GM18508 (cell line): ENCODE measurements around the gene ANKRD18A.
"Not testable (repeated sequence)": the region's sequence is repeated elsewhere in the genome, so short reads cannot be mapped to it uniquely, and the experiment has no call there.

Experiments
- ATAC-seq: cut with Tn5 transposase; IDR thresholded peaks from one replicate; pipeline ENCODE4 v1.9.1; 2021; ENCODE audit warnings: moderate number of reproducible peaks; ENCODE audit not compliant: insufficient read depth, unreplicated experiment

Gene ANKRD18A

DNA sequence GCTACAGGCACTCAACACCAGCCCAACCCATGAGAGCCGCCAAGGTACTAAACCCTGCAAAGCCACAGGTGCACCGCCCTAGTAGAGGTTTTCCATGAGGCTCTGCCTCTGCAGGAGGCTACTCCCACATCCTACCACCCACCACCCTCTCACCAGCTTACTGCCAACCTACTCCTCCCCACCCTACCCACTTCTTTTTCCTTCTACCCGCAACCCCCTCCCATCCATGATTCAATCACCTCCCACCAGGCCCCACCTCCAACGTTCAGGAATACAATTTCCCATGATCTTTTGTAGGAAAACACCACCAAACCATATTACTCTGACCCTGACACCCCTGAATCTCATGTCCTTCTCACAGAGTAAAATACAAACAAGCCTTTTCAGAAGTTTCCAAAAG, 67.4 kb downstream of the ANKRD18A start:
- not testable (repeated sequence) for ATAC-seq

DNA sequence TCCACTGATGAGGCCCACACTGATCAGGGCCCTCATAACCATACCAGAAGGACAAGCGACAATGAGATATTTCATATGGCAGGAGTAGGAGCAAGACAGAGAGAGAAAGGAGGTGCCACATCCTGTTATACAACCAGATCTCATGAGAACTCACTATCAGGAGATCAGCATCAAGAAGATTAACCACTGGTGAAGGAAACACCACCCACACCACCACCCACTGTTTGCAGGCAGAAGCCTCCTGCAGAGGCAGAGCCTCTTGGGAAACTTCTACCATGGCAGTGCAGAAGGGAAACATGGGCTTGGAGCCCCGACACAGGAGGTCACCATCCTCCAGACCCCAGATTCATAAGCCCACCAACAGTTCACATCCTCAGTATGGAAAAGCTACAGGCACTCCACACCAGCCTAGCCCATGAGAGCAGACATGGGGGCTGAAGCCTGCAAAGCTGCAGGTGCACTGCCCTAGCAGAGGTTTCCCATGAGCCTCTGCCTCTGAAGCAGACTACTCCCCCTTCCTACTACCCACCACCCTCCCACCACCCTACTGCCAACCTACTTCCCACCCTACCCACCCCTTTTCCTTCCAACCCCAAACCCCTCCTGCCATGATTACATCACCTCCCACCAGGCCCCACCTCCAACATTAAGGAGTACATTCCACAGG, 73.8 kb downstream of the ANKRD18A start:
- ATAC-seq: not testable (repeated sequence)

- not testable (repeated sequence) for ATAC-seq
Observed at GRCh38 chr9:38540535-38540934, 79.9 kb downstream of the ANKRD18A start.

- ATAC-seq: no peak
Observed at GRCh38 chr9:38529317-38529716, 91.1 kb downstream of the ANKRD18A start.

GRCh38 chr9:38527503-38527902, 92.9 kb downstream of the ANKRD18A start:
- no peak for ATAC-seq

DNA sequence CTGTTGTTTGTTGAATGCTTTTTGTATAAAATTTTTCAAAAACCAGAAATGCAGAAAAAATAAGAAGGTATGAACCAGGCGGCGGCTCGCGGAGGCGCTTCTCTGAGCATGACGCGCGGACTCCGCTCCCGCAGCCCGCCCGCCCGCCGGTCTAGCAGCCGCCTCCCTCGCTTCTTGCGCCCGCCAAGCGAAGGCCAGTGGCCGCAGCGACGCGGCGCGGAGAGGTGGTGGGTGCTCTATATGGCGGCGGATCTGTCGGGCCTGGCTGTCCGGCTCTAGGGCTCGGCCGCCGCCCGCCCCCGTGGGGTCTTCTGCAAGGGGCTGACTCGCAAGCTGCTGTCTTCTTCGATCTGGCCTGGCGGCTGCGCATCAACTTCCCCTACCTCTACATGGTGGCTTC, 93.8 kb downstream of the ANKRD18A start:
- no peak for ATAC-seq

DNA sequence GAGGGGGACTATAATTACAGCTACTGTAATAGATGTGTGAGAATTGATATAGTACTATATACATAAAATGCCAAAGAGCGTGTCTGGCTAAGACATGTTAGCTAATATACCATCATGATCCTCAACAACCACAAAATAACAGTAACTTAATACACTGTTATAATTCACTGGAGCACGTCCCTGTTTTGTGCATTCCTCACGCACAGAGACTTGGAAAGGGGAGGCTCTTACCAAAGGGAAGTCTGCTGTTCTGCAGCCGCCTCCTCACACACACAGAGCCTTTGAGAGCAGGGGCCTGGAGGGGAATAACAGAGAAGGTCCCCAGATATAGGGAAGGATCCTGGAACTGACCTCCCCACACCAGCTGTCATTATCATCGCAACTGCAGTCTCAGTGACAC, 97.3 kb downstream of the ANKRD18A start:
- ATAC-seq: no peak

DNA sequence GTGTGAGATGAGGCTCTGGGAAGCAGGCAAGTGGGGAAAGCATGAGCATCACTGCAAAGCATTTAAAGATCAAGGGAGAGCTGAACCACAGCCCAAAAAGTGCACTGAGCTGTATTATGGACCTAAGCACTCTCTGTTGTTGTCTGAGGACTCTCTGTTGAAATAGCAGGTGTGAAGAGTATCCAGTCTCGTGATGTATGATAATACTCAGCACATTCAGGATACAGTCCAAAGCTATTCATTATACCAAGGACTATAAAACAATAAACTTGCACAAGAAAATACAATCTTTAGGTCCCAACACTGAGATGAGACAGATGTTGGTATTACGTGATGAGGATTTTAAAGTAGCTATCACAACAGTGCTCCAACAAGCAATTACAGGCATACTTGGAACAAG, 98.6 kb downstream of the ANKRD18A start:
- ATAC-seq: no peak
